Measurements from ENCODE around the gene TOM1L2.
"Not testable (repeated sequence)": the region's sequence is repeated elsewhere in the genome, so short reads cannot be mapped to it uniquely, and the experiment has no call there.

The TOM1L2 gene

GRCh38 chr17:17814162-17815061, 157.8 kb downstream of the TOM1L2 start:
- DNase-seq, result no peak

- no peak for DNase-seq
Observed at GRCh38 chr17:17813725-17814095, 158.5 kb downstream of the TOM1L2 start.

- no peak for DNase-seq
Observed at GRCh38 chr17:17813055-17813724, 159.0 kb downstream of the TOM1L2 start.

- no peak for DNase-seq
Observed at GRCh38 chr17:17812211-17813054, 159.8 kb downstream of the TOM1L2 start.

GRCh38 chr17:17811381-17812210, 160.6 kb downstream of the TOM1L2 start:
- no peak for DNase-seq

- no peak for DNase-seq
Observed at GRCh38 chr17:17810895-17811248, 161.3 kb downstream of the TOM1L2 start.

GRCh38 chr17:17810084-17810894, 161.9 kb downstream of the TOM1L2 start:
- DNase-seq, result no peak

- DNase-seq, result no peak
Observed at GRCh38 chr17:17809531-17810083, 162.6 kb downstream of the TOM1L2 start.

- no peak for DNase-seq
Observed at GRCh38 chr17:17808706-17809432, 163.3 kb downstream of the TOM1L2 start.

GRCh38 chr17:17808200-17808599, 164.0 kb downstream of the TOM1L2 start:
- DNase-seq, result not testable (repeated sequence)

GRCh38 chr17:17807440-17807839, 164.8 kb downstream of the TOM1L2 start:
- DNase-seq, result no peak

GRCh38 chr17:17806611-17807274, 165.5 kb downstream of the TOM1L2 start:
- no peak for DNase-seq

GRCh38 chr17:17806035-17806434, 166.2 kb downstream of the TOM1L2 start:
- no peak for DNase-seq

GRCh38 chr17:17805575-17805974, 166.6 kb downstream of the TOM1L2 start:
- no peak for DNase-seq

GRCh38 chr17:17804007-17804406, 168.2 kb downstream of the TOM1L2 start:
- DNase-seq, result no peak

- no peak for DNase-seq
Observed at GRCh38 chr17:17801800-17802481, 170.3 kb downstream of the TOM1L2 start.

- no peak for DNase-seq
Observed at GRCh38 chr17:17800504-17801021, 171.6 kb downstream of the TOM1L2 start.

- no peak for DNase-seq
Observed at GRCh38 chr17:17798573-17799255, 173.5 kb downstream of the TOM1L2 start.

All from DMS 273 treated with DMSO at 0.1 percent for 48 hours (cell line).